Activated naive CD4-positive, alpha-beta T cell treated with anti-CD3 and anti-CD28 coated beads, Interleukin-2, amount 50 U/mL, for 72 hours (primary cell): ENCODE data around the gene ATP2A2. TPM values are rescaled to one million over a fixed set of nuclear protein-coding genes. Genes with fewer than 3 reads are reported as not detected.

ENCODE experiments used
- total RNA-seq, 2 donors: library from RNA; stranded (reverse); gene quantifications; one replicate each; pipeline ENCODE4 v1.2.3, GENCODE V29; 2022

ATP2A2 gene
- total RNA-seq, 2 donors from 2014 or later = 121 to 132 TPM

Other genes starting within 250 kb of the ATP2A2 start
- gene C12orf76, start 232.7 kb upstream of the ATP2A2 start, total RNA-seq = 10 to 100 TPM in 1 of 2 donors, 1 to 10 TPM in 1; 6.4 to 12.7 TPM
- gene IFT81, start 156.9 kb upstream of the ATP2A2 start, total RNA-seq = 1 to 10 TPM; 1.0 to 3.9 TPM
- gene ANAPC7, start 122.5 kb downstream of the ATP2A2 start, total RNA-seq = 10 to 100 TPM; 63.1 to 64.8 TPM
- 100 to 1,000 TPM; 298 to 315 TPM for gene ARPC3, start 169.1 kb downstream of the ATP2A2 start, total RNA-seq
- 10 to 100 TPM; 49.9 to 74.0 TPM for gene GPN3, start 187.0 kb downstream of the ATP2A2 start, total RNA-seq
- 10 to 100 TPM; 17.4 to 41.5 TPM for gene FAM216A, start 187.6 kb downstream of the ATP2A2 start, total RNA-seq
- gene VPS29, start 220.9 kb downstream of the ATP2A2 start, total RNA-seq = 100 to 1,000 TPM; 113 to 122 TPM
- 1 to 10 TPM; 1.9 to 2.0 TPM for gene RAD9B, start 221.1 kb downstream of the ATP2A2 start, total RNA-seq